K562 (cell line): ENCODE data around the gene IPPK. TPM values are rescaled to one million over a fixed set of nuclear protein-coding genes. Genes with fewer than 3 reads are reported as not detected.

Experiments
- ATAC-seq: fragments of 200-7000 bp; cut with Tn5 transposase; 3 replicates; pipeline ENCODE4 v1.9.1; 2020; ENCODE audit warnings: moderate library complexity
- BruUV-seq: library from RNA; stranded (reverse); fragments of 400-500 nt; replicated peaks from 2 replicates; lab custom pipeline; 2021; lab: Mats Ljungman, UMichigan
- CTCF ChIA-PET: fragments of 300-600 bp; formaldehyde crosslinking; extraction: SDS; loops from one replicate; lab custom pipeline; 2021; ENCODE audit warnings: low intra/inter-chr PET ratio; lab: Yijun Ruan, JAX
- POLR2A ChIA-PET: fragments of 300-600, 350-650 bp; sonication (Branson Sonifier 250); formaldehyde crosslinking; extraction: SDS; loops from one replicate; lab custom pipeline; 2021; ENCODE audit warnings: antibody characterized with exemption, inconsistent platforms; lab: Yijun Ruan, JAX
- DNase-seq, 4 experiments: peaks; one replicate each; pipeline versions ENCODE4 v3.0.0 to v3.0.0-alpha.2; 2011 to 2018; ENCODE audit warnings: low spot score in 3 of 4, mixed read lengths in 3 of 4; ENCODE audit errors: extremely low read depth in 1 of 4
- FAIRE-seq: peaks from 2 replicates; lab custom pipeline; 2011; peaks lifted over from hg19 to GRCh38; lab: Jason Lieb, UNC
- H2AFZ ChIP-seq: 2 replicates; pipeline ENCODE4 v1.6.0; 2011; ENCODE audit warnings: low read depth, low read length, control low read depth, inconsistent platforms
- H3K27ac ChIP-seq: fragments of 200-600 bp; 3 replicates; pipeline ENCODE4 v1.8.0; 2011; ENCODE audit warnings: low read depth, mild to moderate bottlenecking, control low read depth, inconsistent platforms, low read length, moderate library complexity, mixed read lengths; ENCODE audit errors: extremely low read depth
- H3K27me3 ChIP-seq, 2 experiments: fragments of 300-600 bp in 1 of 2; 2 replicates in 1 of 2; 3 replicates in 1 of 2; pipeline versions ENCODE4 v1.6.0 to v1.8.0; 2011; ENCODE audit warnings: inconsistent platforms in 2 of 2, low read length in 2 of 2, mild to moderate bottlenecking in 1 of 2, mixed read lengths in 1 of 2, moderate library complexity in 1 of 2; ENCODE audit not compliant: control insufficient read depth in 2 of 2, insufficient read depth in 2 of 2
- H3K36me3 ChIP-seq: fragments of 300-600 bp; 3 replicates; pipeline ENCODE4 v1.8.0; 2011; ENCODE audit warnings: mild to moderate bottlenecking, low read length, inconsistent platforms; ENCODE audit not compliant: control insufficient read depth, insufficient read depth
- H3K4me1 ChIP-seq, 2 experiments: fragments of 200-600 bp in 1 of 2; replicated peaks in 1 of 2; 2 replicates in 1 of 2; 3 replicates in 1 of 2; pipeline versions ENCODE4 v1.5.1 to v1.8.0; 2011; ENCODE audit warnings: inconsistent platforms in 2 of 2, low read length in 2 of 2, mild to moderate bottlenecking in 1 of 2, mixed read lengths in 1 of 2, moderate library complexity in 1 of 2; ENCODE audit not compliant: control insufficient read depth in 2 of 2, insufficient read depth in 2 of 2
- H3K4me2 ChIP-seq: 2 replicates; pipeline ENCODE4 v1.6.1; 2011; ENCODE audit warnings: low read length, control low read depth, inconsistent platforms, mixed read lengths; ENCODE audit not compliant: insufficient read depth
- H3K4me3 ChIP-seq: fragments of 200-600 bp; sonication (generic), shearing (Covaris generic); 2 replicates; pipeline ENCODE4 v1.5.1; 2016; ENCODE audit warnings: control low read depth, inconsistent platforms
- H3K79me2 ChIP-seq: fragments of 200-600 bp; 3 replicates; pipeline ENCODE4 v1.8.0; 2011; ENCODE audit warnings: low read length, inconsistent platforms; ENCODE audit not compliant: control insufficient read depth, insufficient read depth
- H3K9ac ChIP-seq, 2 experiments: 2 replicates each; pipeline versions ENCODE4 v1.6.0 to v1.6.1; 2011; ENCODE audit warnings: low read depth in 2 of 2, low read length in 2 of 2, control low read depth in 1 of 2, inconsistent platforms in 1 of 2, mild to moderate bottlenecking in 1 of 2, mixed read lengths in 1 of 2; ENCODE audit not compliant: insufficient read depth in 1 of 2
- H3K9me1 ChIP-seq: one replicate; pipeline ENCODE4 v1.6.0; 2011; ENCODE audit warnings: inconsistent platforms, mild to moderate bottlenecking, low read length, moderate library complexity; ENCODE audit not compliant: control insufficient read depth, insufficient read depth
- H3K9me3 ChIP-seq: replicated peaks from 2 replicates; pipeline ENCODE4 v1.5.1; 2011; ENCODE audit warnings: low read depth, low read length, inconsistent platforms; ENCODE audit not compliant: control insufficient read depth, insufficient read depth
- H4K20me1 ChIP-seq: replicated peaks from 2 replicates; pipeline ENCODE4 v1.6.1; 2011; ENCODE audit warnings: low read length, inconsistent platforms, mixed read lengths; ENCODE audit not compliant: control insufficient read depth, insufficient read depth
- CTCFL ChIP-seq: IDR thresholded peaks from 2 replicates; pipeline ENCODE4 v1.6.1; 2011; ENCODE audit warnings: borderline replicate concordance, low read depth, mild to moderate bottlenecking, moderate library complexity, low read length; ENCODE audit not compliant: insufficient read depth, poor library complexity, severe bottlenecking
- FOXK2 ChIP-seq, 2 experiments: fragments of 450-650 bp; IDR thresholded peaks in 1 of 2; conservative IDR thresholded peaks in 1 of 2; 2 replicates each; pipeline ENCODE4 v1.6.1; 2016; ENCODE audit warnings: low read depth in 2 of 2, mild to moderate bottlenecking in 1 of 2
- RB1 ChIP-seq: fragments of 450-650 bp; IDR thresholded peaks from 2 replicates; pipeline ENCODE4 v1.6.1; 2017; ENCODE audit warnings: low read depth, mild to moderate bottlenecking
- RUNX1 ChIP-seq: sonication (generic); IDR thresholded peaks from 2 replicates; pipeline ENCODE4 v1.6.1; 2016; ENCODE audit warnings: antibody characterized with exemption, low read depth
- SREBF2 ChIP-seq: sonication (generic); formaldehyde crosslinking; IDR thresholded peaks from 2 replicates; pipeline ENCODE4 v1.4.0; 2020; ENCODE audit warnings: mild to moderate bottlenecking, missing genetic modification reagents
- TCF15 ChIP-seq: fragments of 250-450 bp; sonication (Bioruptor Pico); IDR thresholded peaks from 2 replicates; pipeline ENCODE4 v1.8.0; 2022; ENCODE audit warnings: moderate library complexity, mild to moderate bottlenecking, inconsistent platforms
- ZNF274 ChIP-seq: IDR thresholded peaks from 2 replicates; pipeline ENCODE4 v1.6.1; 2011; ENCODE audit warnings: low read depth, mild to moderate bottlenecking, low read length, moderate library complexity, borderline replicate concordance
- ZNF740 ChIP-seq, 3 experiments: fragments of 200-800 bp in 1 of 3; sonication (Bioruptor generic) in 1 of 3; sonication (generic) in 1 of 3; formaldehyde crosslinking in 1 of 3; IDR thresholded peaks; 2 replicates each; pipeline versions ENCODE4 v1.6.1 to v1.8.0; 2016 to 2022; ENCODE audit warnings: mild to moderate bottlenecking in 2 of 3, missing compliant biosample characterization in 2 of 3, missing genetic modification characterization in 2 of 3, missing genetic modification reagents in 1 of 3
- WGBS: fragments of 100-300 bp; shearing (Covaris generic); methylation state at CpG from one replicate; pipeline ENCODE4 v1.1.6; 2016; ENCODE audit warnings: low coverage, mixed read lengths; ENCODE audit not compliant: insufficient coverage; ENCODE audit errors: missing lambda C conversion rate; 5-methylcytosine and 5-hydroxymethylcytosine counted together
- in situ Hi-C: fragments of 300-500 bp; cut with MboI; formaldehyde crosslinking; loops from 4 replicates; pipeline ENCODE4 v1.15.0; 2018; ENCODE audit warnings: inconsistent platforms, mixed read lengths
- intact Hi-C: fragments of 100-400 bp; cut with micrococcal nuclease; formaldehyde crosslinking; loops from 2 replicates; pipeline ENCODE4 v1.14.2; 2022
- polyA plus RNA-seq, 8 experiments: library from polyadenylated mRNA; depleted of rRNA in 4 of 8; stranded (reverse) in 5 of 8; unstranded in 3 of 8; fragments of >200 nt; fragmentation: Nextera tagmentation in 2 of 8; fragmentation: Illumina TruSeq in 1 of 8; extraction: Ambion mirVana in 2 of 8; extraction: Trizol in 1 of 8; gene quantifications; 2 replicates each; pipeline versions ENCODE4 v1.2.1 to v1.2.3, GENCODE V29; 2011 to 2014; ENCODE audit warnings: inconsistent platforms in 1 of 8, missing spikeins in 1 of 8
- total RNA-seq, 7 experiments: library from RNA; depleted of rRNA in 6 of 7; stranded (reverse); fragments of >200 nt in 6 of 7; fragmentation: Illumina TruSeq in 2 of 7; extraction: Trizol in 2 of 7; gene quantifications; 2 replicates each; pipeline versions ENCODE4 v1.2.1 to v1.2.3, GENCODE V29; 2011 to 2021; ENCODE audit warnings: low replicate concordance in 1 of 7

The IPPK gene
- total and polyA plus RNA-seq, 9 of the 15 experiments (the other 6 are each of a cell fraction or from before 2014, with no cell fraction given) = 3.1 to 22.2 (median 11.2) TPM

- Histone ChIP-seq H3K9ac (no peak overlapping the region), H3K9me1 (no peaks in the 10 kb centered on the region), H3K4me1 (peaks cover 0 to 5% of the 10 kb centered on the region in 2 experiments; a peak in 1 of 5 replicates), H3K9me3 (no peaks in the 10 kb centered on the region), H3K4me2 (no peak overlapping the region), H3K27ac (no peak overlapping the region), H3K4me3 (no peak overlapping the region), H3K79me2 (no peaks in the 10 kb centered on the region), H3K27me3 (no peaks in the 10 kb centered on the region), H2AFZ (no peak overlapping the region), H4K20me1 (no peaks in the 10 kb centered on the region; the same call in 1 of the 2 replicates), H3K36me3 (peaks cover 85% of the 10 kb centered on the region)
- no peak for ATAC-seq
- no peak for FAIRE-seq
- CTCF ChIA-PET = no interaction called here
- intact Hi-C loops (loop anchor here (10.0 kb wide), 1 partner anchor 157 kb away; no protein-coding TSS in a partner anchor), in situ Hi-C loops (loop anchor here (5.0 to 10.0 kb wide), 2 partner anchors 313 to 500 kb away; partner anchors contain the start of genes CENPP and NOL8)
- WGBS = 97% methylated on average over 5 of the region's 7 CpGs
- no peak for DNase-seq
- POLR2A ChIA-PET = no interaction called here
- TF ChIP-seq FOXK2 (conservative IDR thresholded peaks at IDR 0.05 in 1 of 2, IDR thresholded peaks at IDR 0.05 in 1 of 2; ENCODE audit: low read depth in 2 of 2) (no peak), TCF15 (no peak), SREBF2 (CRISPR knock-in tag) (no peak), RB1 (no peak)
- no TSS peak for BruUV-seq
Measured at GRCh38 chr9:92637326-92637725, 32.6 kb downstream of the IPPK start.

- ChIA-PET POLR2A (interaction anchor here (0.6 kb wide), 1 partner anchor 317 kb away, joined by 3 read pairs; no protein-coding TSS in a partner anchor), CTCF (no interaction called here)
- Histone ChIP-seq H3K4me2 (no peak overlapping the region), H4K20me1 (no peaks in the 10 kb centered on the region; the same call in 1 of the 2 replicates), H3K4me1 (peaks cover 0 to 5% of the 10 kb centered on the region in 2 experiments; a peak in 1 of 5 replicates), H3K79me2 (no peaks in the 10 kb centered on the region), H3K9ac (no peak overlapping the region), H3K9me3 (no peaks in the 10 kb centered on the region), H3K27ac (no peak overlapping the region), H3K27me3 (no peaks in the 10 kb centered on the region), H3K4me3 (no peak overlapping the region), H2AFZ (no peak overlapping the region), H3K36me3 (peaks cover 85% of the 10 kb centered on the region), H3K9me1 (no peaks in the 10 kb centered on the region)
- 61% methylated on average over 3 of the region's 3 CpGs for WGBS
- ATAC-seq = no peak
- BruUV-seq = no TSS peak
- intact Hi-C loops (loop anchor here (10.0 kb wide), 1 partner anchor 158 kb away; no protein-coding TSS in a partner anchor), in situ Hi-C loops (loop anchor here (5.0 to 10.0 kb wide), 2 partner anchors 312 to 499 kb away; partner anchors contain the start of genes CENPP and NOL8)
- no peak for FAIRE-seq
- no peak for DNase-seq
- TF ChIP-seq ZNF740 (CRISPR knock-in tag; IDR thresholded peaks at IDR 0.05) = no peak
- no peak for TF ChIP-seq ZNF740 (tag; IDR thresholded peaks at IDR 0.05)
- no peak for TF ChIP-seq ZNF274
- TF ChIP-seq CTCFL = peak; percentile 57
- no peak for TF ChIP-seq RUNX1
Measured at GRCh38 chr9:92636627-92637026, 33.3 kb downstream of the IPPK start.
